ENCODE data around the gene SCN3A.

SCN3A gene

GRCh38 chr2:165157160-165157559, 46.7 kb downstream of the SCN3A start:
- TF ChIP-seq TAF1 (IDR thresholded peaks at IDR 0.05; ENCODE audit: borderline replicate concordance, insufficient read depth, low read length): no peak
- no peak for TF ChIP-seq FOXP2 (optimal IDR thresholded peaks at IDR 0.05; ENCODE audit: borderline replicate concordance, extremely low read depth, extremely low read length, insufficient read depth)
- no peak for TF ChIP-seq SIN3A (IDR thresholded peaks at IDR 0.05; ENCODE audit: borderline replicate concordance, insufficient read depth, low read length)
- TF ChIP-seq REST (IDR thresholded peaks at IDR 0.05; ENCODE audit: insufficient read depth in 1 of 2, low read depth in 2 of 2, low read length in 2 of 2): no peak
- no peak for TF ChIP-seq POLR2AphosphoS5 (IDR thresholded peaks at IDR 0.05; ENCODE audit: low read depth, low read length)

- TF ChIP-seq TAF1 (IDR thresholded peaks at IDR 0.05; ENCODE audit: borderline replicate concordance, insufficient read depth, low read length) (no peak), FOXP2 (optimal IDR thresholded peaks at IDR 0.05; ENCODE audit: borderline replicate concordance, extremely low read depth, extremely low read length, insufficient read depth) (no peak), POLR2AphosphoS5 (IDR thresholded peaks at IDR 0.05; ENCODE audit: low read depth, low read length) (no peak), SIN3A (IDR thresholded peaks at IDR 0.05; ENCODE audit: borderline replicate concordance, insufficient read depth, low read length) (no peak), REST (IDR thresholded peaks at IDR 0.05; ENCODE audit: insufficient read depth in 1 of 2, low read depth in 2 of 2, low read length in 2 of 2) (no peak)
These were observed 48.7 kb downstream of the SCN3A start for GRCh38 chr2:165155152-165155551.

GRCh38 chr2:165149439-165149838, 54.4 kb downstream of the SCN3A start:
- TF ChIP-seq TAF1 (IDR thresholded peaks at IDR 0.05; ENCODE audit: borderline replicate concordance, insufficient read depth, low read length): no peak
- no peak for TF ChIP-seq FOXP2 (optimal IDR thresholded peaks at IDR 0.05; ENCODE audit: borderline replicate concordance, extremely low read depth, extremely low read length, insufficient read depth)
- TF ChIP-seq SIN3A (IDR thresholded peaks at IDR 0.05; ENCODE audit: borderline replicate concordance, insufficient read depth, low read length): no peak
- TF ChIP-seq POLR2AphosphoS5 (IDR thresholded peaks at IDR 0.05; ENCODE audit: low read depth, low read length): no peak
- no peak for TF ChIP-seq REST (IDR thresholded peaks at IDR 0.05; ENCODE audit: insufficient read depth in 1 of 2, low read depth in 2 of 2, low read length in 2 of 2)

- TF ChIP-seq TAF1 (IDR thresholded peaks at IDR 0.05; ENCODE audit: borderline replicate concordance, insufficient read depth, low read length) (no peak), FOXP2 (optimal IDR thresholded peaks at IDR 0.05; ENCODE audit: borderline replicate concordance, extremely low read depth, extremely low read length, insufficient read depth) (no peak), REST (IDR thresholded peaks at IDR 0.05; ENCODE audit: insufficient read depth in 1 of 2, low read depth in 2 of 2, low read length in 2 of 2) (no peak), POLR2AphosphoS5 (IDR thresholded peaks at IDR 0.05; ENCODE audit: low read depth, low read length) (no peak), SIN3A (IDR thresholded peaks at IDR 0.05; ENCODE audit: borderline replicate concordance, insufficient read depth, low read length) (no peak)
These were observed 56.4 kb downstream of the SCN3A start for GRCh38 chr2:165147186-165148045.

Measured in PFSK-1 (cell line).